Inflammatory macrophage treated with lipopolysaccharide for 1 hour (primary cell): ENCODE data around the gene CARD9.

Experiments used
- DNase-seq, 2 donors: peaks; one replicate each; pipeline ENCODE4 v3.0.0-alpha.2; 2020 to 2022

The CARD9 gene

GRCh38 chr9:136400038-136400834, 26.8 kb upstream of the CARD9 start, which contains the start of gene SNAPC4:
TSS of gene SNAPC4 (minus strand) at chr9:136400170. CDS start at chr9:136398428, 1,742 bp downstream.
- DNase-seq = peak; percentile 79 to 93

- peak; percentile 38 to 47 for DNase-seq
Measured at GRCh38 chr9:136399176-136400037, 25.9 kb upstream of the CARD9 start.

GRCh38 chr9:136398286-136398685, 24.8 kb upstream of the CARD9 start:
- DNase-seq = no peak

- no peak for DNase-seq
Measured at GRCh38 chr9:136397643-136398042, 24.2 kb upstream of the CARD9 start.

- no peak for DNase-seq
Measured at GRCh38 chr9:136396219-136396515, 22.7 kb upstream of the CARD9 start.

GRCh38 chr9:136395345-136396218, 22.1 kb upstream of the CARD9 start:
- DNase-seq = no peak

- no peak for DNase-seq
Measured at GRCh38 chr9:136395020-136395340, 21.5 kb upstream of the CARD9 start.

- no peak for DNase-seq
Measured at GRCh38 chr9:136394312-136395019, 21.0 kb upstream of the CARD9 start.

GRCh38 chr9:136393531-136393930, 20.1 kb upstream of the CARD9 start:
- DNase-seq = no peak

GRCh38 chr9:136392538-136393449, 19.3 kb upstream of the CARD9 start:
- DNase-seq = no peak

- DNase-seq = no peak
Measured at GRCh38 chr9:136391737-136392537, 18.5 kb upstream of the CARD9 start.

- DNase-seq = no peak
Measured at GRCh38 chr9:136389396-136389795, 15.9 kb upstream of the CARD9 start.

- no peak for DNase-seq
Measured at GRCh38 chr9:136387217-136387616, 13.7 kb upstream of the CARD9 start.

GRCh38 chr9:136386018-136386417, 12.5 kb upstream of the CARD9 start:
- peak in 1 of 2 donors; percentile 9 for DNase-seq

GRCh38 chr9:136385015-136385414, 11.5 kb upstream of the CARD9 start:
- no peak for DNase-seq

GRCh38 chr9:136383436-136383835, 10.0 kb upstream of the CARD9 start:
- DNase-seq = no peak

GRCh38 chr9:136381966-136382513, 8.6 kb upstream of the CARD9 start:
- DNase-seq = no peak

- DNase-seq = no peak
Measured at GRCh38 chr9:136381311-136381710, 7.8 kb upstream of the CARD9 start.

- no peak for DNase-seq
Measured at GRCh38 chr9:136380381-136380780, 6.9 kb upstream of the CARD9 start.

GRCh38 chr9:136379891-136380290, 6.4 kb upstream of the CARD9 start:
- no peak for DNase-seq
